Activated CD4-positive, alpha-beta T cell treated with anti-CD3 and anti-CD28 coated beads for 1 hour (primary cell): ENCODE results near the gene KDM6A.
"Not testable (repeated sequence)": the region's sequence is repeated elsewhere in the genome, so short reads cannot be mapped to it uniquely, and the experiment has no call there.

Source experiments
- DNase-seq: peaks from one replicate; pipeline ENCODE4 v3.0.0-alpha.2; 2020

KDM6A gene

GRCh38 chrX:44931441-44931973 lies 58.5 kb downstream of the KDM6A start:
- no peak for DNase-seq

GRCh38 chrX:44935172-44935571 lies 62.2 kb downstream of the KDM6A start:
- DNase-seq, result no peak

GRCh38 chrX:44935640-44936039 lies 62.7 kb downstream of the KDM6A start:
- no peak for DNase-seq

DNA sequence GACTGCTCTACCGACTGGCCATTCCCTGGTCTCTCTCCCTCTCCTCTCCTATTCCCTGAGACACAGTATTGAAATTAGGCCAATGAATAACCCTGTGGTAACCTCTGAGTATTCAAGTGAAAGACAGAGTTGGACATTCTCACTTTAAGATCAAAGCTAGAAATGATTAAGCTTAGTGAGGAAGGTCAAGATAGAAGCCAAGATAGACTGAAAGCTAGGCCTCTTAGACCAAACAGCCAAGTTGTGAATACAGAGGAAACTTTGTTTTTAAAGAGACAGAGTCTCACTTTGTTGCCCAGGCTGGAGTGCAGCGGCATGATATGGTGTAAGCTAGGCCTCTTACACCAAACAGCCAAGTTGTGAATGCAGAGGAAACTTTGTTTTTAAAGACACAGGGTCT lies 64.6 kb downstream of the KDM6A start:
- no peak for DNase-seq

GRCh38 chrX:44938111-44938510 lies 65.1 kb downstream of the KDM6A start:
- DNase-seq, result no peak

- DNase-seq, result not testable (repeated sequence)
Measured at GRCh38 chrX:44940541-44940940, 67.6 kb downstream of the KDM6A start.

DNA sequence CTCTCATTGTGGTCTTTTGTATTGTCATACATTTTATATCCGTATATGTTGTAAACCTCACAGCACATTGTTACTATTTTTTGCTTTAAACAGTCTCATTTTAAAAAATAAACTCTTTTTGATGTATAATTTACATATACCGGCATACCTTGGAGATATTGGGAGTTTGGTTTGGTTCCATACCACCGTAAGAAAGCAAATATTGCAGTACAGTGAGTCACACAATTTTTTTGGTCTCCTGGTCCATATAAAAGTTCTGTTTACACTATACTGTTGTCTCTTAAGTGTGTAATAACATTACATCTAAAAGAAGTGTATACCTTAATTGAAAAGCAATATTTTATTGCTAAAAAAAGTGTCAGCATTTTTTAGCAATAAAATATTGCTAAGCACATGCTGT lies 70.0 kb downstream of the KDM6A start:
- no peak for DNase-seq

DNA sequence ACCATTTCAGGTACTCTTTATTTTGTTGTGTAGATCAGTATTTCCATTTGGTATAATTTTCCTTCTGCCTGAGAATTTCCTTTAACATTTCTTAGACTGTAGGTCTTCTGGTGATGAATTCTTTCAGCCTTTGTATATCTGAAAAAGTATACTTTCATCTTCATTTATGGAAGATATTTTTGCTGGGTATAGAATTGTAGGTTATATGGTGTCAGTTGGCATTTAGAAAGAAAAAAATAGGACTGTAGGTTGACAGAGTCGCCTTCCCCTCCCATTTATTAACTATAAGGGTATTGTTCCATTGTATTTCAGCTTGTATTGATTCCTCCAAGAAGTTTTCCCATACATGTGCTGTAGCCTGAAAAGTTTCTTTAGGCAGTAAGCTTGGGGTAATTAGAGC lies 71.9 kb downstream of the KDM6A start:
- no peak for DNase-seq

- DNase-seq, result no peak
Measured at GRCh38 chrX:44945736-44946135, 72.7 kb downstream of the KDM6A start.

DNA sequence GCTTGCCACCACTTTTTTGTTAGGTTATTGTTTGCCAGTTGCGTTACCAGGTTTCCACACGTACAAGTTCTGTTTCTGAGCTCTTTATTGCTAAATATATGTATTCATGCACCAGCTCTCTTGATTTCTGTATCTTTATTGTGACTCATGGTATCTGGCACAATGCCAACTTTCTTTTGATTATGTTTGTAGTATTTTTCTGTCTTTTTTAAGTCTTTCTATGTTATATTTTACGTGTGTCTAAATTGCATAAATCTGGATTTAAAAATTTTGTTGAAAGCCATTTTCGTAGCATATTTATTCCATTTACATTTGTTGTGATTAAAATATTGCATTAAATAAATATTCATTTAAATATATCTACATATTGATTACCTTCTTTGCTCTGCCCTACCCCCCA lies 73.8 kb downstream of the KDM6A start:
- no peak for DNase-seq

GRCh38 chrX:44947995-44948394 lies 75.0 kb downstream of the KDM6A start:
- no peak for DNase-seq

GRCh38 chrX:44948406-44948805 lies 75.4 kb downstream of the KDM6A start:
- DNase-seq, result no peak

DNA sequence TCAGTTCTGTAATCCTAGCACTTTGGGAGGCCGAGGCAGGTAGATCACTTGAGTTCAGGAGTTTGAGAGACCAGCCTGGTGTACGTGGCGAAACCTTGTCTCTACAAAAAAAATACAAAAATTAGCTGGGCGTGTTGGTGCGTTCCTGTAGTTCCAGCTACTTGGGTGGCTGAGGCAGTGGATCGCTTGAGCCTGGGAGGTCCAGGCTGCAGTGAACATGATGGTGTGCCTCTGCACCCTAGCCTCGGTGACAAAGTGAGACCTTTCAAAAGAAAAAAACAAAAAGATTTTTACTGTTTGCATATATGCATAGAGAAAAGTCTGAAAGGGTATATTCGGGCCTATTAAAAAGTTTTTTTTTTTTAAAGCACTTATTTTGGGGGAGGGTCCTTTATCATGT lies 76.1 kb downstream of the KDM6A start:
- DNase-seq, result no peak

GRCh38 chrX:44950471-44951366 lies 77.7 kb downstream of the KDM6A start:
- DNase-seq, result not testable (repeated sequence)

DNA sequence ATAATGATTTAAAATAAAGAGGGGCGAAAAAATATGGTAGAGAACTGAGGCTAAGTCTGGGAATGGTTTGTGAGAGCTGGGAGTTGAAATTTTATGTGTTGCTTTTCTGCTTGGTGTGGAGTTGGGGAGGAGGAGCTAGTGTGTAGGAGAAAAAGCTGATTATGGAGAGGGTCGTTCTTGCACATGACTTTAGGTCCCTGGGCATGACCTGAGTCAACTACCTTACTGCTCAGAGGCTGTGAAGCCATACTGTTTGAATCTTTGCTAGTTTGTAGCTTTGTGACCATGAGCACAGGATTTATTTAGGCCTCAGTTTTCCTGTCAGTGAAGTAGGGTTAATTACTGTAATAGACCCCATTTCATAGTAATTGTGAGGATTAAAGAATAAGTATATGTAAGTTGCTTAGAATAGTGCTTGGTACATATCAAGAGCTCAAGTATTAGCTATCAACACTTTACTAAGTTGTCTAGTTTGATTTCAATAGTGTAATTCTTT lies 78.6 kb downstream of the KDM6A start:
- DNase-seq, result no peak

- no peak for DNase-seq
Measured at GRCh38 chrX:44952329-44953027, 79.5 kb downstream of the KDM6A start.

DNA sequence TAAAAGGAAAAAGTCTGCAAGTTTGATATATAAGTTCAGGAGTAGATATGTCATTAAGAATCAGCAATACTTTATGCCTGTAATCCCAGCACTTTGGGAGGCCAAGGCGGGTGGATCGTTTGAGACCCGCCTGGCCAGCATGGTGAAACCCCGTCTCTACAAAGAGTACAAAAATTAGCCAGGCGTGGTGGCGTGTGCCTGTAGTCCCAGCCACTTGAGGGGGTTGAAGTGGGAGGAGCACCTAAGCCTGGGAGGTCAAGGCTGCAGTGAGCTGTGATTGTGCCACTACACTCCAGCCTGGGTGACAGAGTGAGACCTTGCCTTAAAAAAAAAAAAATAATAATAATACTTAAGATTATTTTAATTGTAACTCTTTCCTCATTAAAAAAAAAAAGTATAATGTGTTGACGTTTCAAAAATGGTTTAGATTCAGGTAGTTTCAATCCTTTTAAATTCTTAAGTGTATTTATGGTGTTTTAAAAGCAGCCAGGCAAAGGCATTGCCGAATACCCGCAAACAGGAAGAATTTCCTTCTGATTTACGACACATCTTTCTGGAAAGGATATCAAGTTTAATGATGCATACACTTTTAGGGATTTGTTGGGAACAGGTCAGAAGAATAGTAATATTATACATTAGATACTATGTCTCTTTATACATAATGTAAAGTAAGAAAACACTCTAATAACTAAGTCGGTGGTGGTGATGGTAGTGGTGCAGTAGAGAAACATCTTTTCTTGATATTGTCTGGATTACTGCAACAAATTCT lies 80.9 kb downstream of the KDM6A start:
- DNase-seq, result no peak

DNA sequence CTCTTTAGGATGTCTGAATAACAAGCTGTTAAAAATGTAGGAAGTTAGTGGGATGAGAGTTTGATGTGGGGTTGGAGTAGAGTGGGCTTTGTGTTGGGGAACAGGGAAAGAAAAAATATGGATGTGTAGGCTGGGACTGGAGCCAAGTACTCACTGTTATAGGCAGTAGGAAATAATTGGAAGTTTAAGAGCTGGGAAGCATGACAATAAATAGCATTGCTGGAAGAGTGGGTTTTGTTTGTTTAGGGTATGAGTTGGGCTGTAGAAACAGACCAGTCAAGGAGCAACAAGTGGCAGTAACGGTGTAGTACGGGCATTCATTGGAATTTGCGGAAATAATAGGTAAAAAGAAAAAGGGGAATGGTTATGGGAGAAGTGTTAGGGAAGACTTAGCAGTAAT lies 81.6 kb downstream of the KDM6A start:
- DNase-seq, result no peak

- DNase-seq, result no peak
Measured at GRCh38 chrX:44957848-44958247, 84.9 kb downstream of the KDM6A start.

- no peak for DNase-seq
Measured at GRCh38 chrX:44958480-44958879, 85.5 kb downstream of the KDM6A start.

DNA sequence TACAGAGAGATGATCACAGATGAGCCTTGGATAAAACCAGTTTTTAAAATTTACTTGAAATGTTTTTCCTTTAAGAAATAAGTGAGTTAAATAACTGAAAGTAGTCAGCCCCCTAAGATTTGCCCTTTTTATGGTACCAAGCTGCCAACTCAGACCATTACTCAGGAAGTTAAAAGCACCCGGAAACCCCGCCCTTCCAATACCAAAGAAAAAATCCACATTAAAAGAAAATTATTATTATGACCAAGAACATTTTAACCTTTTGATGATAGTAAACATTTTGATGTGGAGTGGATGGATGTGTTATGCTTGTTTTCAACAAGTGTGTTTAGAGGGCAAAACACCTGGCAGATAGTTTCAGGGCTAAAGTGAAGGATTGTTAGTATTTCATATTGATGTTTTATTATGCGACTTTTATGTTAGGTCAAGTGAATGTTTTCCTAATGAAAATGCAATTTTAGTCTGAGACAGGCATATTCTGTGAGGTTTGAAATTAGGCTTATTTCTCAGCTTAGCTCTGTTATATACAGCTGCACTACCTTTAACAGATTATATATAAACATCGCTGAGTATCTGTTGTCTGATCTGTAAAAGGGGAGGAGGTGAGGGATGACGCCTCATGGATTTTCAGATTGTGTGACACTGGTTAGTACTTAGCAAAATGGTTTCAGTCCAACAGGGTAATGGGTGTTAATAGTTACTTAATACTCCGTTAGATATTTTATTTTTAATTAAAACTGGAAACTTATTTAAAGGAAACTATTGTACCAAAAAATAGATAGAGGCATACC lies 89.0 kb downstream of the KDM6A start:
- no peak for DNase-seq

- no peak for DNase-seq
Measured at GRCh38 chrX:44962944-44963343, 90.0 kb downstream of the KDM6A start.
